H54 (cell line): ENCODE measurements around the gene ACTA2.
"Not testable (repeated sequence)": the region's sequence is repeated elsewhere in the genome, so short reads cannot be mapped to it uniquely, and the experiment has no call there.

Experiments used
- DNase-seq: peaks from one replicate; pipeline ENCODE4 v3.0.0; 2011; ENCODE audit warnings: low spot score, mixed read lengths; ENCODE audit not compliant: insufficient read length
- FAIRE-seq: peaks from 3 replicates; lab custom pipeline; 2011; peaks lifted over from hg19 to GRCh38; lab: Jason Lieb, UNC
- POLR2A ChIP-seq: IDR thresholded peaks from 2 replicates; pipeline ENCODE4 v1.6.1; 2011; ENCODE audit warnings: low read depth, mild to moderate bottlenecking, low read length

Gene ACTA2

DNA sequence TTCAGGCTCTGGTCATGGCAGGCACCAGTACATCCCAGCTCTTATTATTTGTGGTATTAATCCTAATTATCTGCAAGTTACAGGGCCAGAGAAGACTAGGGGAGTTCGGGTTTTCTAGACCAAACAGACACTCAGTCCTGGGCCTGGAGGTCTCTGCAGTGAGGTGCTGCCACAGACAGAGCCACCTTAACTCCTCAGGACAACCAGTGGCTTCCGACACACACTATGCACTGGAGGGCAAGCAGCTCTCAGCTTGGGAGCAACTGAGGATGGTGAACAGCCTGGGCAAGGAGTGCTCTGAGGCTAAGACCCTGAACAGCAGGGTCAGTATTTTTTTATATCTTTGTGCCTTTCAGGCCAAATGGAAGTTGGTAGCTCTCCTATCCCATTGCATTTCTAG, 19.0 kb downstream of the ACTA2 start:
- TF ChIP-seq POLR2A, result no peak
- DNase-seq, result no peak
- FAIRE-seq, result no peak

- peak; percentile 99 for FAIRE-seq
- DNase-seq, result peak; percentile 50
- TF ChIP-seq POLR2A, result no peak
Observed at GRCh38 chr10:88932539-88933256, 19.9 kb downstream of the ACTA2 start.

- DNase-seq, FAIRE-seq: not testable (repeated sequence)
Observed at GRCh38 chr10:88932029-88932428, 20.5 kb downstream of the ACTA2 start.

DNA sequence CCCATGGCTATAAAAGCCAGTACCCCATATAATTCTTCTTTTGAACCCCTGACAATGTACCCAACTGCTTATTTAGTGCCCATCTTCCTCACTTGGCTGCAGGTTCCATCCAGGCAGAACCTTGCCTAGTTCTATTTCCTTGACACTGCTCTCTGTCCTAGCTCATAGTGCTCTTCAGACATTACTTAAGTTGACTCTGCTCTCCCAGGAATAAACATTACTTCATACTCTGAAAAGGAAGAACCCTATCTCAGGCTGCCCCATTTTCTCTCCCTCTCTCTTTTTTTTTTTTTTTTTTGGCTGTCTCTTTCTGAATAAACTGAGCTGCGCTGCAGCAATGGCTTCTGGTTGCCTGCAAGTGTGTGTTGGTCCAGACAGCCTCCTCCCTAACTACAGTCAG, 21.0 kb downstream of the ACTA2 start:
- FAIRE-seq (no peak), DNase-seq (no peak)
- TF ChIP-seq POLR2A, result no peak

DNA sequence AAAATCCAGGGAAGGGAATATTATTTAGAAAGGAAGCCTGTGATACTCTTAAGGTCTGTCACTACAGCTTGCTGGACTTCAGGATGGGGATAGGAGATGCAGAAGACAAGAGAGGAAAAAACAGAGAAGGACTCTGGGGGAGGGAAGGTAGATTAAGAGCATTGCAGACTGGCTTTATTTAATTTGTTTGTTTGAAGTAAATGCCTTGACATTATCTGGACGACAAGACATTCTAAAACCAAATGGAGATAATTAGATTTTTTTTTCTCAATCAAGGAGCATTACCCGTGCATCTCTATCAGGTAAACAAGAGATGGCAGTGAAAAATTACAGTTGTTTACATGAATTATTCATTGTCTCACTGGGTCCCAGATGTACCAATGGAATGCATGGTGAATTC, 24.3 kb downstream of the ACTA2 start:
- FAIRE-seq, result no peak
- no peak for TF ChIP-seq POLR2A
- DNase-seq, result no peak

DNA sequence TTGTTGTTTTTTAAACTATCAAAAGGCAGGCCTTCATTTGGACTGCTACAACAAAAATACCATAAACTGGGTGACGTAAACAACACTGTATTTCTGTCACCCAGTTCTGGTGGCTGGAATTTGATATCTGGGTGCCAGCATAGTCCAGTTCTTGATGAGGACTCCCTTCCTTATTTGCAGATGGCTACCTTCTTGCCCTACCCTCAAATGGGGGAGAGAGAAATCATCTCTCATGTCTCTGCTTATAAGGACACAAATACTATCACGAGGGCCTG, 25.2 kb downstream of the ACTA2 start:
- TF ChIP-seq POLR2A, result no peak
- no peak for DNase-seq
- FAIRE-seq, result peak; percentile 60

DNA sequence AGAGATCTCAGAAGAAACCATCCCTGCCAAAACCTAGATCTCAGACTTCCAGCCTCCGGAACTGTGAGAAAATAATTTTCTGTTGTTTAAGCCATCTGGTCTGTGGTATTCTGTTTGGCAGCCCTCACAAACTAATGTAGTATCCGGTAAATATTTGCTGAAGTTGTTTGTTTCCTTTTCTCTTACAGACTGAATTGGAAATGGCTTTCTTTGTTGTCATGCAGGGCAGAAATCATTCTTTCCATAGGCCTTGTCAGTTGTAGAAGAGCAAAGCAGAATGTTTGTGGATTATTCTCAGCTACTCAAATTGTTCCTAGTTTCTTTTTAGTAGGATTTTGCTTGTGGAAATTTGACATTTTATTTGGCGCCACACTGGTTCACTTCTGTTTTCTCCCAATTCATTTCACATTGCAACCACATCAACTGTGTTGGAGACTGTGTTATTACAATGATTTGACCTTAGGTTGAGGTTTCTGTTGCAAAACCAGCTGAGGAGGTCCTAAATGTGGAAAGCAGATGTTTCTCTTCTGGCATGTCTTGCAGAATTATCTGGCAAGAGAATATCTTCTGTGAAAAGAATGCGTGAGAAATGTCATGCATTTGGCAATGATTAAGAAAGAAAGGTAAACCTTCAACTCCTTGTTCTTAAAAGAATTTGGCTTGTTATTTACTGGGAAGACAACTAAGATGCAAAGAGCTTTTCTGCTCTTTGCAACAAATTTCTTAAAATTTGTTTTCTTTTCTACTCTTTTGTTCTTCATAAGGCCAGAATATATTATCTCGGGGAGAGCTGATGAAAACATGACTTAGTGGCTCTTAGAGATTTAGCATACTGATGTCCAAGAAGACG, 25.8 kb downstream of the ACTA2 start:
- no peak for FAIRE-seq
- no peak for DNase-seq
- TF ChIP-seq POLR2A, result no peak

DNA sequence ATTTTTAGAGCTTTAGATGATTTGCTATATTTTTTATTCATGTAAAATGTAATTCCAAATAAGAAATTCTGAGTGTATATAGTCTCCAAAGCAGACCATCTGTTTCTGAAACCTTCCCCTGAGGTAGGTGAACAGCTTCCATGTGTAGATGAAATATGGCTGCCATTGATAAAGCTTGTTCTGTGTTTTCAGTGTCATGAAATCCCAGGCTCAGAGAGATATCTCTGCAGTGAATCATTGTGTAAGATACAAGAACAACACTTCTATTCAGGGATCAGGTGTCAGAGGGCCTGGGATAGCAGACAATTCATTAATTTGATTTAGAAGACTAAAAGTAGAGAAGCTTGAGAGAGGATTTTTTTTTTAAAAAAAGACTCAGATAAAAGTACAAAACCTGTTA, 29.1 kb downstream of the ACTA2 start:
- no peak for TF ChIP-seq POLR2A
- no peak for DNase-seq
- peak; percentile 15 for FAIRE-seq

DNA sequence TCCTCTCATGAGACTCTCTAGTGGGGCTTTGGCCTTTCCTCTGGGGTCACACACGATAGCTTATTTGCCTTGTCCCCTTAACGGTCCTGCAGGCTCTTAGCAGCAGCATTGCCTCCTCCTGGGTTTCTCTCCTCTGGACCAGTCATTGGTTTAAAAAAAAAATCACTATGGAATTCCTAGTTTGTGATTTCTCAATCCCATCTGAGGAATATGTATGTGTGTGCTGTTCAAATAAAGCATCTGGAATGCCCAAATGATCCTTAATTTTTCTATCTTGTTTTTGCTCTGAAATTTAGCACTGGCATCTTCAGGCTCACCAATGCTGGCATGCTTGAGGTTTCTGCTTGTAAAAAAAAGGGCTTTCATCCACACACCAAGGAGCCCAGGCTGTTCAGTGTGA, 30.5 kb downstream of the ACTA2 start:
- DNase-seq (no peak), FAIRE-seq (no peak)
- TF ChIP-seq POLR2A, result no peak

DNA sequence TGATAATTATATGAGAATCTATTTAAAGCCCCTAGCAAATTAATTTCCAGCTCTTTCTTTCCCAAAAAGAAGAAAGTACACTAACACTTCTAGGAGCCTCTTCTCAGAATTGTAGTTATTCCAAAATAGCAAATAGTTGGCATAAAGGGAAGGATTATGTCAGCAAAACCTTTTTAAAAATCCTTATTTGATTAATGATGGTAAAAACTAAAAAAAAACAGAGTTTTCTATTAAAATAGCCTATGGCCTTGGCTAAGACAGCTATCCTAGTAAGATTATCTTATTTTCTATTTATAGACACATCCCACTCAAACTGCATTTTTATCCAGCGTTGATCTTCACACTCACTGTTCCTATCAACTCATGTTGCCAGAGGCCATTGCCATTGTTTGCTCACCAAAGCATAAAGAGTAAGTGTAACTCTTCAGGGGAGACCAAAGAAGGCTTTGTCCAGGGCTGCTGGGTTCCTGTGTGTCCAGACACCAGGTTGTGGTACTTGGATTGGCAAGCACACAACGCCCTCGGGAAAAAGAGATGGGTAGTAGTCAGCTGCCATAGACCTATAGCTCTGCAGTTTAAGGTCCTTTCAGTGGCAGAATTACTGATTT, 31.5 kb downstream of the ACTA2 start:
- TF ChIP-seq POLR2A, result no peak
- no peak for FAIRE-seq
- no peak for DNase-seq

GRCh38 chr10:88920198-88920597, 32.4 kb downstream of the ACTA2 start:
- FAIRE-seq (no peak), DNase-seq (no peak)
- no peak for TF ChIP-seq POLR2A

DNA sequence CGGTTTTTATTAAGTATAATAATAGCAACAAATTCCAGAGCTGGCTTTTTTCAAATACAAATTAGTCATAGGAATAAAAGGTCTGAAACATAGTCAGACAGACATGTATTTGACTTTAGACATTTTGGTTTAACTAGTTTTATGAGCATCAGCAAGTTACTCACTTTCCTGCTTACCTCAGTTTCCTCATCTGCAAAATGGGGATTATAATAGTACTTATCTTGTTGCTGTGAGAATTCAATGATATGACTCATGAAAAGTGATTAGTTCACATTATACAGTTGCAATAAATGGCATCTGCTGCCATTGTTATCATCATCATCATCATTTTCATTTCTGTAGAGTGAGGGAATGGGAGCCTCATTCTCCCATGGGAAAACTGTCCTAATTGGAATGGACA, 33.5 kb downstream of the ACTA2 start:
- FAIRE-seq, result peak; percentile 41
- TF ChIP-seq POLR2A, result no peak
- no peak for DNase-seq

DNA sequence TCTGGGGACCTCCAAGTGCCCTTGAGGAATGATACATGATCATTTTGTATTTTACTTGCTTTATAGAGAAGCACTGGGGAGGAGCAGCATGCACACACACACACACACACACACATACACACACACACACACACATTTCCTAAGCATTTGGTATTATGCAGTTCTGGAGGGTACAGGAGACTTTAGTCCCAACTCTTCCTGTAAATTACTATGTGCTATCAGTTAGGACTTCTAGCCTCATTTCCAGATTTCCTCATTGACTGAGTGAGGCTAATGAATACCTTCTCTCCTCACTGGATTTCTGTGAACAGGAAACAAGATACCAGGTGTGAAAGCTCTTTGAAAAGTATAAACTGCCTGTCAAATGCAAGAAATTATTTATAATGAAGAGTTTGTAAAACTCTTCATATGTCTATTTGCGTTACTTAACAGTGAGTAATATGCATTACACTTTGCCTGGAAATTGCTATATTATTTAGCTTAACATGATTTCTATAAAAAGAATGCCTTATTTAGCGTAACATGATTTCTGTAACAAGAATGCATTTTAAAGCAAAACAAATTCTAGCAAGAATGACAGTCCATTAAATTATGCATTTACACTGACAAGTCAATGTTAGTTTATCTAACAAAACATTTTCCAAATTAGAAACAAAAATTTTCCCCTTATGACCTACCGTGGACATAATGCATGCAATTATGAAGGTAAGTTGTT, 34.2 kb downstream of the ACTA2 start:
- FAIRE-seq (peak; percentile 82), DNase-seq (no peak)
- TF ChIP-seq POLR2A, result no peak

DNA sequence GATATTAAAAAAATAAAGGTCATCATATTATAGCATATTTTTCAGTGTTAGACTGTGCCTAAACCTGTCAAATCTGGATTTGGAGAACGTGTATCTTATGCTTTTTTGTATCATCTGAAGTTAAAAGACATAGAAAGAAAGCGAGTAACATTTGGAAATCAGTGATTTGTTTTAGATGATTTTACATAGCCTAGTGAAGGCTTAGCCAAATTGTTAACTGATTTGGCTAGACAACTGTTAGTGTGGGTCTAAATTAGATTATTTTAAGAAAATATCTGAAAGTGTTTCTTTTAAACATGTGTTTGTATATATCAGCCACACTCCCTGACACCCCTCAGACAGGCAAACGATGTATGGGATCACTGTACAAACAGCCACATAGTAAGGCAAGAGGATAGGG, 35.6 kb downstream of the ACTA2 start:
- DNase-seq (no peak), FAIRE-seq (no peak)
- TF ChIP-seq POLR2A, result no peak
